ENCODE measurements around the gene SRRM5.
"Not testable (repeated sequence)": the region's sequence is repeated elsewhere in the genome, so short reads cannot be mapped to it uniquely, and the experiment has no call there.

SRRM5 gene

DNA sequence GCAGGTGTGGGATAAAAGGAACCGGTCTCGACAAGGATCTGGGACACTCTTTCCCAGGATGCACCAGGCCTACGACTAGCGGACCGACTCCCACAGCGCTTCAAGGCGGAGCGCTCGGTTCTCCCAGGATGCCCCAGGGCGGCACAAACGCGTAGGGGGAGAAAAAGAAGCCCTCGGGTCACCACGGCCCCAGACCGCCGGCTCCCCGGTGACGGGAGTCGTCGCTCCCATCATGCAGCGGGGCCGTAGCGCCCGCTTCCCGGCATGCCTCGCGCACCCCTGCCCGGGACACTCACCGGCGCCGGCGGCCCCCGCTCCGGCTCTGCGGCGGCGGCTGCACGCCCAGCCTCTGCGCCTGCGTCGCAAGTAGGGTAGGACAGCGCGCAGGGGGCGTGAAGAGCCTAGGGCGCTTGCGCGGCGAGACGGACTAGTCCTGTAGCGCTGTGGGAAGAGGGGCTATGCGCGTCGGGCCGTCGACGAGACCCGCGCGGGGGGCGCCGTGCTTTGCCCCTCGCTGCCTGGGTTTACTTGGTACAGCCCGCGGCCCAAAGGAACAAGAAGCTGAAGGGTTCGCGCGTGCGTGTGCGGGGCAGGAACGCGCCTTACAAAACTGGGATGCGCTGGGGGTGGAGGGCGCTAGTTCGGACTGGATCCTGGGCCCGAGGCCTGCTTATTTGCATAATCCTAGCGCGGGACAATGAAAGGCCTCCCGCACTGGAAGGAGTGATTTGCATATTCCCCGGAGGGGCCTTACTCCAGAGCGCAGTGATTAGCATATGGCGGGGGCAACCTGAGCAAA, 7.6 kb downstream of the SRRM5 start, which contains the start of gene ZNF428:
Gene ZNF428 (minus strand): TSS at position 368 of the 799 bp plus-strand sequence. CDS start 5,325 bp downstream, outside the sequence.
- DNase-seq = peak; percentile 86

DNA sequence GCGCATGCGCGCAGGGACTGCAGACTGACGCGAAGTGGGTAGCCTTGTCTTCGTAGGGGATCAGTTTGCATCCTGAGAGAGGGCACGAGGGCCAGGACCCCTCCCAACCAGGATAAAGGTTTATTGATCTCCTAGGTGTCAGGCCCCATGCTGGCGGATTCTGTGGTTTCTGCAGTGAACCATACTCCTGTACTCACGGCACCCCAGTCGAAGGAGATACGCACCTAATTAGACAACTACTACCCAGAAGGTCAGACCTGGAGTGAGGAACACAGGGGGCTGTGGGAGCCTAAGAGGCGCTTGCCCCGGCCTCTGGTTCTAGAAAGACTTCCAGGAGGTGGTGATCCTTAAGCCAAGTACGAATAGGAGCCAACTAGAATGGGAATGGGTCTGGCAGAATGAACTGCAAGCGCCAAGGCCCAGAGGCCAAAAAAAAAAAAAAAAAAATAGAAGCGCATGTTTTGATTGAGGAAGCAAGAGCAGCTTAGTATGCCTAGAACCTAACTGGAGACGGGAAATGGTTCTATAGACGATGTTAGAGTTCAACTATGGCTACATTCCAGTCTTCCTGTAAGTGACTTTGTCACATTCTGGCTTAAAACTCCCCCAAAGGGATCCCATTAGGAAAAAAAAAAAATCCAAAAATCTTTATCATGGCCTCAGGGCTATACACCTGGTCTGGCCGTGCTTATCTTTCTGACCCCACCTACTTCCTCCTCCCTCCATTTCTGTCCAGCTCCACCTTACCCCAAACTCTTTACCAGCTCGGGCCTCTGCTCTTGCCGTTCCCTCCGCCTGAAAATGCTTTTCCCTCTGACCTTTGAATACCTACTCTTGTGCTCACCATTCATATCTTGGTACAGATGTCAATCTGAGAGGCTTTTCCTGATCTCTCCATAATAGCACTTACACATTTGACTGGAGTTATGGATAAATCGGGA, 8.4 kb downstream of the SRRM5 start:
- peak; percentile 88 for DNase-seq

DNA sequence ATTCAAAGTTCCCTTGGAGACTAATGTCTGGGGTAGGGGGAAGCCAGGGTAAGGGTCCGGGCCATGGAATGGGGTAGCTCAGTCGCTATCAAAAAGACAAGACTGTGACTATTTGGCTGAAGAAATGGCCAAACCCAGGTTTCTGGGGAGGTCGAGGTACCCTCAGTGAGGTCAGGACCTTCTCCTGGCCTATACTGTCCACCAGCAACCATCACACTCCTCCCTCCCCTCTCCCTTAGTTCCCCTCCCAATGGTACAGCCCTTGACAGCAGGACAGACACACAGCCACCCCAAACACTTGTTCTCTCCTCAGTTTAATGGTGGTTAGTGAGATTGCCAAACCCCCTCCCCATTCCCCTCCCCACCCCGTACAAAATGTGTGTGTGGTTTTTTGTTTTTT, 10.2 kb downstream of the SRRM5 start:
- DNase-seq = no peak

DNA sequence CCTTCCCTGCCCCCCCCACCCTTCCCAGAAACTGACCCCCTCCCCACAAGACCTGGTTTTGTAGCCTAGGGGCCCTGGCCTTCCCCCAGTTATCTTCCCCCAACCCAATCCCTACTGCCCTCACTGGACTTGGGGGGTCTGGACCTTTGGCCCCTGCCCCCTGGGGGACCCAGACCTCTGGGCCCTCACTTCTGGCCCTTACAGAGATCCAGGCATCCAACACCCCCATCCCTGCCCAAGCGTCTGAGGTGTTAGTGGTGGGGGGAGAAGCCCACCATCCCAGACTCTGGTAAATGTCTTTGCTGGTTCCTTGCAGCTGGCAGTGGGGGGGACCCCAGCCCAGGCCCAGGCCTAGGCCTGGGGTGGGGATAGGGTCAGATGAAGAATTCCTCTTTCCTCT, 11.1 kb downstream of the SRRM5 start:
- no peak for DNase-seq

DNA sequence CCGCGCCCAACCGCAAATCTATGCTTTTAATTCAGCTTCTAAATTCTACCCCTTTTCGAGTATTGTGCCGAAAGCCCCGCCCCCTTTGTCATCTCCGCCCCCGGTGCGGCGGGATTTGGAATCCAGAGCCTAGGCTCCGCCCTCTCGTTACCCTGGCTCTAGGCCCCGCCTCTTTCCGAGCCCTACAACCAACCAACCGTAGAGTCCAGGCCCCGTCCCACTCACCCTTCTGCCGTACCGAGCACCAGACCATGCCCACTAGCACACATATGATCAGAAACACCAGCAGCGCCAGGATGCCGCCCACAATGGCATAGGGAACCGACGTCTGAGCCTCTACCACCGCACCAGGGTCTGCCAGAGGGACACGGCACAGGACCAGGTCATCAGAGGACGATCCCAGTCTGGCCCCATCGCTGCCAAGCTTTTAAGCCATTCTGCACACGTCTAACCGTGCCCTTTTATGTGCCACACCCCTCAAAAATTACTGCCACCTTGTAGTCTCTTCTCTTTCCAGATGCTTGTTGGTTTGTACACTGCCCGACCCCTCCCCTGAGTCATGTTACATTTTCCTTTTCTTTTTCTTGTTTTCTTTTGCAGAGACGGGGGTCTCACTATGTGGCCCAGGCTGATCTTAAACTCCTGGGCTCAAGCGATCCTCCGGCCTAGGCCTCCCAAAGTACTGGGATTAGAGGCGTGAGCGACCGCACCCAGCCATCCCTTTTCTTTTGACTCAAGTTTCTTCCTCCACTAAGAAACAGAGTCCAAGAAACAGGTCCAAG, 12.2 kb downstream of the SRRM5 start:
- no peak for DNase-seq

DNA sequence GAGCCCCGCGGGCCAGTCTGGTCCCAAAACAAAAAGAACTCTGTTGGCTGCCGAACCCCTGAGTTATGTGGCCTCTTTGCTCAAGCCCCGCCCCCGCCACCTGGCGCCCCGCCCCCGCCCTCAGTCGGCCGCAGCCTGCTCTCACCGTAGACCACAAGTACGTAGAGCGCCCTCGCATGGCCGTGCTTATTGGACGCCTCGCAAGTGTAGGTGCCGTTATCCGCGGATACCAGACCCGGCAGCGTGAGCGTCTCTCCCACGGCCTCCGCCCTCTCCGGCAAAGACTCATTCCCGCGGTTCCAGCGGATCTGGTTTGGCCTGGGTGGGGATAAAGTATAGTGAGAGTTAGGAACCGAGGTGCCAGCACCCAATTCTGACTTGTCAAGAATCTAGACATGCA, 13.0 kb downstream of the SRRM5 start:
- DNase-seq = peak; percentile 89

DNA sequence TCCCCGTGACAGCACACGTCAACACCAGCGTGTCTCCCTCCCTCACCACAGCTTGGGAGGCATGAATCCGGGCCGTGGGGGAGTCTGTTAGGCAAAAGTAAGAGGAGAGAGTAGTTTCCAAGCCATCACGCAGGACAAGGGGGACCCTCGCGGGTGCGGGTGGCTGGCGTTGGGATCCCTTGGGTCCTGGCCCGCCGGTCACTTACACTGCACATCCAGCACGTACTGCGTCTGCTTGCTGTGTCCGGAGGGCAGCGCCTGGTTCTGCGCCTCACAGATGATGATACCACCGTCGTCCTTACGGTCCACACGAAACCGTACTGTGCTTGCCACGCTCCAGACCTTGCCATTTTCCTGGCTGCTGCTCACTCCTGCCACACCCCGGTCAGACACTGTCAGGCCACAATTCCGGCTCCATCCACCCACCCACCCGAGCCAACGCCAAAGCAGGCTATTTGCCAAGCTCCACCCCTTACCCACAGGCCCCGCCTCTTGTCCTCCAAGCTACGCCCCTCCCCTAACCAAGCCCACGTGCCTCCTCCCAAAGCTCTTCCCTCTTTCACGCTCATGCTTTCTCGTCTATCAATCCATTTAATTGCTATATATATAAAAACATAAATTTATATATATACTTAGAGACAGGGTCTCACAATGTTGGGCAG, 14.2 kb downstream of the SRRM5 start:
- no peak for DNase-seq

DNA sequence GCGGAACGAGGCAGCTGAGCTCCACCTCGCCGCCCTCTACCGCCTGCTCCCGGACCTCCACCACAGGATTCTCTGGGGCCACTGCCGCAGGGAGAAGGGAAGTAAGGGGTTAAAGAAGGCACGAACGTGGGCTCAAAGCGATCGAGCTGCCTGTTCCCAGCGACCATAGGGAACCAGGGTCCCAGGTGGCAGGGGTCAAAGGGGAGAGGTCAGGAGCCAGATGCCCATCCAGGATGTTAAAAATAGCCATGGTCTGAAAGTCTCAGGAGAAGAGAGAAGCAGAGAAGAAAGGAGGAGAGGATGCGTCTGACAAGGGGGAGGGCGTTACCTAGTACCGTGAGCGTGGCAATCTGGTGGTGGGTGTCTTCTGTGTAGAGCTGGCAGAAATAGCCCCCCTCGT, 14.9 kb downstream of the SRRM5 start:
- DNase-seq = no peak

DNA sequence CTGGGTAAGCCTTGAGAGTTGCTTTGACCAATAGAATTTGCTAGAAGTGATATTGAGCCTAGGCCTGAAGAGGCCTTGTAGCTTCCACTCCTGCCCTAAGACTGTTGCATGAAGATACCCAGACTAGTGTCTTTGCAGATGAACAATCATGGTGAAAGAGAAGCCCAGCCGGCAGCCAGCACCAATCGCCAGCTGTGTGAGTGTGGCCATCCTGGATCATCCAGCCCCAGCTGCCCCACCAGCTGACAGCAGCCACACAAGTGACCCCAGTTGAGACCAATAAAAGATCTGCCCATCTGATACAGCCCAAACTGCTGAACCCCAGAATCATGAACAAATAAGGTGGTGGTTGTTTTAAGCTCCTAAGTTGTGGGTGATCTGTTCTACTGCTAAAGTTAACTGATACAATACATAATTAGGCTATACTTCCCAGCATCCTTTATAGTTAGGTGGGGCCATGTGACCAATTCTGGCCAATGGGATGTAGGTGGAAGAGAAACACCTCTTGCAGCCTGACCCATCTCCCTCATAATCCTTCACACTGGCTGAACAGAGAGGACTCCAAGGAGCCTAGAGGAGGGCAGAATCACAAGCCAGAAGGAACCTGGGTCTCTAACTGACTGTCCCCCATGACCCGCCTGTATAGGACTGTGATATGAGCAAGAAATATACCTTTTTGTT, 16.9 kb downstream of the SRRM5 start:
- DNase-seq = no peak

DNA sequence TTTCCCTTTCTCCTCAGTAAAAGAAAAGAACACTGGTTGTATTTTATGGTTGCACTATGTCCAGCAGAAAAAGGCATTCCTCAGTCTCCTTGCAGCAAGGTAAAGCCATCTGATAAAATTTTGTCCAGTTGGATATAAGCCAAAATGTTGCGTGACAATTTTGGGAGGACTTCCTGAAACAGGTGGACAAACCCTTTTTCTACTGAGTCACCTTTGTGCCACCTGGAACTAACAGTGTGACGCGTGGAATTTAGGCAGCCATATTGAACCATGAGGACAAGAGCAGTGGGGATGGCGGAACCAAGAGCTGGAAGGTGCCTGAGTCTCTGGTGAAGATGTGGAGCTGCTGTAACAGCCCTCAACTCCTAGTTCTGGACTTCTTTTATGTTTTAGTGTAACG, 19.6 kb downstream of the SRRM5 start:
- DNase-seq = no peak

DNA sequence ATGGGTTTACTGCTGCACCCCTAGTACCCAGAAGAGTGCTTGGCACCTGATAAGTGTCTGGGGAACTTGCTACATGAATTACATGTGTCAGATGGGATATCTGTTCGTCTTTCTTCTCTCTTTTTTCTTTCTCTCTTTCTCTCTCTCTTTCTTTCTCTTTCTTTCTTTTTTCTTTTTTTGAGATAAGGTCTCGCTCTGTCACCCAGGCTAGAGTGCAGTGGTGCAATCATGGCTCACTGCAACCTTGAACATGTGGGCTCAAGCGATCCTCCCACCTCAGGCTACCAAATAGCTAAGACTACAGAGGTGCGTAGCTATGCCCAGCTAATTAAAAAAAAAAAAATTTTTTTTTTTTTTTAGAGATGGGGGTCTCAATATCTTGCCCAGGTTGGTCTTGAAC, 21.6 kb downstream of the SRRM5 start:
- no peak for DNase-seq

DNA sequence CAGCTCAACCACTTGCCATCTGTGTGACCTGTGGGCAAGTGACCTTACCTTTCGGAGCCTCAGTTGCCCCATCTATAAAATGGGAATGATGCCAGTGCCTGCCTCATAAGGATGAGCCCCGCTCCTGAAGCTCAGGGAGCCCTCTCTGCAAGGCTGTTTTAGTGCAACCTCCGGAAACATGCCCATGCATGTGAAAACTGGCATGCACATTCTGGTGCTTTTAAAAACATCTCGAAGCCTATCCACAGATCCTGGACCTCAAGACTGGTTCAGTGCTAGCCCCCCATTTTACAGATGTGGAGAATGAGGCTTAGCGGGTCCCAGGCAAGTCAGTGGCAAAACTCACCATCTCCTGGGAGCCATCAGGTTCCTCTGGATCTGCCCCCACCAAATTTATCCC, 22.2 kb downstream of the SRRM5 start:
- DNase-seq = no peak

DNA sequence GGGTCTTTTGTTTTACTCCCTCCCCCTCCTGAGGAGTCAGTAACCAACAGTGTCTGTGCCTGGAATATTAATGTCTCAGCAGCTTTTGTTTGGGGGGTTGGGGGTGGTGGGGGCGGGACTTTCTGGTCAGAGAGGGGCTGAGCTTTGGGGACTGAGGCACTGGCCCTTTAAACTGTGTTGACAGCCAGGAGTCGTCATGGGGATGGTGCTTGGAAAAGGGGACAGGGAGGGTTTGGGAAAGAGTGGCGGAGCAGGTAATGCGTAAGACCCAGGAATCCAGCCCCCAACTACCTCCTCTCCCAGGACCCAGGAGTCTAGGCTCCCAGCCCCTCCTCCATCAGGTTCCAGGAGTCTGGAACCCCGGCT, 22.6 kb downstream of the SRRM5 start:
- DNase-seq = no peak

DNA sequence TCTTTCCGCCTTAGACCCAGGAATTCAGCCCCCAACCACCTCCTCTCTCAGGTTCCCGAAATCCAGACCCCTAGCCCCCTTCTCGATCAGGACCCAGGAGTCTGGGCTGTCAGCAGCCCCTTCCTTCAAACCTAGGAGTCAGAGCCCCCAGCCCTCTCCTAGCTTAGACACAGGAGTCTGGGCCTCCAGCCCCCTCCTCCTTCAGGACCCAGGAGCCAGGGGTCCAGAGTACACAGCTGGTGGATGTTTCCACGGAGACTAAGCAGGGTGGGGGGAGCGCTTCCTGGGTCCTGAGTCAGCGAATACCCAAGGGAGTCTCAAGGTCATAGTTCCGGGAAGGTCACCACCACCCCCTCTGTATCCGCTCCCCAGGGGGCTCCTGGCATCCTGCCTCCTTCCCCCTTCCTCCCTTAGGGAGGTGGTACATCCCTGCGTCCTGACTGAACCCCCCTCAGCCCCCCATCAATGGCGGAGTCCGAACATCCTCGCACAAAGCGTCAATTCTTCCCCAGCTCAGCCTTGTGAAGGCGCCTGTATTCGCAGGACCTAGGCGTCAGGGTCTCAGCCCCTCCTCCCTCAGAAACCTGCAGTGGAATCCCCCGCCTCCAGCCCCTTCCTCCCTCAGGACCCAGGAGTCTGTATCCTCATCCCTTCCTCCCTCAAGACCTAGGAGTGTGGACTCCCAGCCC, 23.1 kb downstream of the SRRM5 start:
- no peak for DNase-seq

DNA sequence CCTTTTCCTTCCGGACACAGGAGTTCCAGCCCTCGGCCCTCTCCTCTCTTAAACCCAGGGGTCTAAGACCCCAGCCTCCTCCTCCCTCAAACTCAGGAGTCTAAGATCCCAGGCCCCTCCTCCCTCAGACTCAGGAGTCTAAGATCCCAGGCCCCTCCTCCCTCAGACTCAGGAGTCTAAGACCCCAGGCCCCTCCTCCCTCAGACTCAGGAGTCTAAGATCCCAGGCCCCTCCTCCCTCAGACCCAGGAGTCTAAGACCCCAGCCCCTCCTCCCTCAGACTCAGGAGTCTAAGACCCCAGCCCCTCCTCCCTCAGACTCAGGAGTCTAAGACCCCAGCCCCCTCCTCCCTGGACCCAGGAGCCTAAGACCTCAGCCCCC, 23.7 kb downstream of the SRRM5 start:
- DNase-seq = not testable (repeated sequence)

DNA sequence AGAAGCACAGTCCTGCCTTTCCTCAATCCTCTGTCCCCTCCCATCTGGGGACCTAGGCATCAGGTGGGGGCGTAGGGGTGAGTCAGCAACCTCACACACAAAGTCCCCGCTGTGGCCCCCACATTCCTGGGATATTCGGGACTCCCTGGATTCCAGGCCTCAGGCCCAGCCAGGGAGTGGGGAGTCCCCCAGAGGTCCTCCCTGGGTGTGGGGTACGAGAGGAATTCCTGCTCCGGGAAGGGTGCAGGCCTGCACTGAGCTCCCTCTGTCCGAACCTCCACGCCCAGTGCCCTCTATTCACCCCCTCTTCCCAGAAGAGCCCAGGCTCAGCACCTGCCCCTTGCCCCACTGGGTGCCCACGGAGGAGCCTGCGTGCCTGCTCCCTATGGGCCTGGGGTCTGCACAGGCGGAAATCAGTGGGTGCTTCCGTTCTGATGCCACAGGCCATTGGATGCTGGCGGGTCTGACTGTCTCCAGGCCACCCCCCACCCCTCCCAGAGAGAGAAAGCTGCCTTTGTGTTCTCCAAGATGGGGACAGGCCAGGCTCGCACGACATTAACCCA, 24.3 kb downstream of the SRRM5 start:
- no peak for DNase-seq

DNA sequence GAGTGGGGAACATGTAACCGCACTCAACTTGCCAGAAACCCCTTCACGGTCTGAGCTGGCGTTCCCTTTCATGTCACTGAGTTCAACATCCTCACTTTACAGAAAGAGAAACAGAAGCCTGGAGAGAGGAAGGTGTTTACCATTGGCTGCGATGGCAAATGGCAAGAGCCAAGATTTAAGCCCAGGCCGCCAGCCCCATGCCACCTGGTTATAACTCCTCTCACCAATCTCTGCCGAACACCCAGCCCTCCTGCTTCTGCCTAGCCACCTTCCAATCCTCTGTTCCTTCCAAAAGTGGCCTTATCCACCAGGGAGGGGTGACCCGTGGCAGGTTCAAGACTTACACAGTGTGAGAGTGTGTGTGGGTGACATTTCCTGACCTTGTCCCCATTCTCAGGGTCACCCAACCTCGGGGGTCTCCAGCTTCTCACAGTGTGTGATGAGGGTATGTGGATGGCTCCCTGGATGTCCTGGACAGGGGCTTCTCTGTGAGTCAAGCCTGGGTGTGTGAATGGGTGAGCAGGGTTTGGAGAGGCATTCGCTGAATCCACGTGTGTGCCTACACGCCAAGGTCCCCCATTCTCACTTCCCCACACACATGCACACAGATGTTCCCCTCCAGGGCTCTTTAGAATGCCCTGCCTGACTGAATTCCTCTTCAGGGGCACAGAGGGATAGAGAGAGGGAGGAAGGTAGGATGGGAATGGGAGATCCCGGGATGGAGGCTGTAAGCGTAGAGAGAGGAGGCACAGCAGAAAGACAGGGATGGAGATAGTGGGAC, 26.5 kb downstream of the SRRM5 start:
- DNase-seq = no peak

DNA sequence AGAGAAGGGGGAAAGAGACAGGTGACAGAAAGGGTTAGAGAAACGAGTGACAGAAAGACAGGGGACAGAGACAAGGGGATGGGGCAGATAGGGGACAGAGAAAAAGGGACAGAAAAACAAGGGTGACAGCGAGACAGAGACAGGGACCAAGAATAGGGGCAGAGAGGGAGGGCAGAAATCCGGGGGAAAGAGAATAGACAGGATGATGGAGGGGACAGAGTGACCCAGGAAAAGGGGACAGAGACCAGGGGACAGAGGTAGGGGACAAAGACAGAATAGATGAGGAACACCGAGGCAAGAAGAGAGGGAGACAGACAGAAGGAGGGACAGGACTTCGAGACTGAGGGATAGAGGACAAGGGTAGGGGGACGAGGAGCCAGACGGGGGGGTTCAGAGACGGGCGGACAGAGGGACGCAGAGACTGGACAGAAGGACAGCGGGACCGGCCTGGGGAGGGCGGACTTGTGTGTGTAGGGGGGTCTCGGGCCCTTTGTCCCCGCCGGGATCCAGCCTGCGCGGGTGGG, 27.2 kb downstream of the SRRM5 start:
- DNase-seq = no peak

DNA sequence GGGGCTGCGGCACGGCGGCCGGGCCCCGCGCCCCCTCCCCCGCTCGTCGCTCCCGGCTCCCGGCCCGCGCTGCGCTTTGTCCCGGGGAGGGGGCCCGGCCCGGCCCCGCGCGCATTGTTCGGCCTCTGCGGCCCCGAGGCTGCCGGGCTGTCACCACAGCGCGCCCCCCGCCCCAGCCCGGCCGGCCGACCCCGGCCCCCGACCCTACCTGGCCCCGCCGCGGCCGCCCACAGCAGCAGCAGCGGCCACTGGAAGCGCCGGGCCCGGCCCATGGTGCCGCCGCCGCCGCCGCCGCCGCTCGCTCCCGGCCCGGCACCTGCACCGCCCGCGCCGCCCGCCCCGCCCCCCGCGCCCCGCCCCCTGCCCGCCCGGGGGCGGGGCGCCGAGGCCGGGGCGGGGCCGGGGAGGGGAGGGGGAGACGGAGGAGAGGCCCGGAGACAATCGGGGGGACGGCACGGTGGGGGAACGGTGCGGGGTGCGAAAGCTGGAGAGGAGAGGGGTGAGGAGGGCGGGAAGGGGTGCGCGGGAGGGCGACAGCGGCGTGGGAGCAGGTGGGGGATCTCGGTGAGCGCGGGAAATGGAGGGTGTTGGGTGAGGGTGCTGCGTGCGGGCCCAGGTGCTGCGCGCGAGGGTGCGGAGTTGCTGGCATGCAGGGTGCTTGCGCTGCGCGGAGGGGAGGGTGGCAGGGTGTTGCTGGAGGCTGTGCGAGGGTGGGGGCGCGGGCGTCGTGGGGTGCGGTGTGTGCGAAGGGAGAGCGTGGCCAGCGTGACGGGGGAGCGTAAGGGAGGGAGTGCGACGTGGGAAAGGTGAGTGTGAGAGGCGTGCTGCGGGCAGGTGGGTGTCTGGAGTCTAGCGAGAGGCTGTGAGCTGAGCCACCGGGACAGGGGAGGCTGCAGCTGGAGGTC, 27.9 kb downstream of the SRRM5 start, which contains the start of gene CADM4:
Gene CADM4 (minus strand): TSS at position 332 of the 905 bp plus-strand sequence. CDS start 60 bp downstream, at position 272.
- DNase-seq = peak; percentile 49
